Hepatocyte (in vitro differentiated cells): ENCODE results near the gene TMEM121. TPM values are rescaled to one million over a fixed set of nuclear protein-coding genes. Genes with fewer than 3 reads are reported as not detected.
"Not testable (repeated sequence)": the region's sequence is repeated elsewhere in the genome, so short reads cannot be mapped to it uniquely, and the experiment has no call there.

Experiments used
- DNase-seq: peaks from one replicate; pipeline ENCODE4 v3.0.0-alpha.2; 2016; ENCODE audit warnings: low spot score
- H2AFZ ChIP-seq: fragments of 200-600 bp; sonication (generic); 2 replicates; pipeline ENCODE4 v1.6.0; 2016; ENCODE audit warnings: antibody characterized with exemption, mild to moderate bottlenecking
- H3K27ac ChIP-seq: fragments of 200-600 bp; sonication (generic); 2 replicates; pipeline ENCODE4 v1.5.1; 2016; ENCODE audit warnings: mild to moderate bottlenecking
- H3K27me3 ChIP-seq: fragments of 200-600 bp; sonication (generic); 2 replicates; pipeline ENCODE4 v1.6.1; 2016
- H3K36me3 ChIP-seq: fragments of 200-600 bp; sonication (generic); replicated peaks from 2 replicates; pipeline ENCODE4 v1.5.1; 2016; ENCODE audit warnings: low read depth; ENCODE audit not compliant: insufficient read depth
- H3K4me1 ChIP-seq: fragments of 200-600 bp; sonication (generic); 2 replicates; pipeline ENCODE4 v1.5.1; 2016; ENCODE audit warnings: mild to moderate bottlenecking, moderate library complexity; ENCODE audit not compliant: insufficient read depth
- H3K4me2 ChIP-seq: fragments of 200-600 bp; sonication (generic); 2 replicates; pipeline ENCODE4 v1.6.0; 2016
- H3K4me3 ChIP-seq: fragments of 200-600 bp; sonication (generic); 2 replicates; pipeline ENCODE4 v1.5.1; 2016; ENCODE audit warnings: mild to moderate bottlenecking
- H3K79me2 ChIP-seq: fragments of 200-600 bp; sonication (generic); 2 replicates; pipeline ENCODE4 v1.6.0; 2017; ENCODE audit warnings: mild to moderate bottlenecking
- H3K9me2 ChIP-seq: fragments of 200-600 bp; sonication (generic); replicated peaks from 2 replicates; pipeline ENCODE4 v1.6.0; 2017; ENCODE audit warnings: mild to moderate bottlenecking; ENCODE audit not compliant: insufficient read depth
- H3K9me3 ChIP-seq: fragments of 200-600 bp; sonication (generic); 2 replicates; pipeline ENCODE4 v1.5.1; 2016; ENCODE audit warnings: low read depth, mild to moderate bottlenecking
- H4K20me1 ChIP-seq: fragments of 200-600 bp; sonication (generic); 2 replicates; pipeline ENCODE4 v1.6.0; 2016; ENCODE audit warnings: mild to moderate bottlenecking; ENCODE audit not compliant: insufficient read depth, poor library complexity, severe bottlenecking
- EZH2 ChIP-seq: fragments of 200-600 bp; sonication (generic); IDR thresholded peaks from 2 replicates; pipeline ENCODE4 v1.6.1; 2016; ENCODE audit warnings: antibody characterized with exemption, mild to moderate bottlenecking, borderline replicate concordance
- EZH2phosphoT487 ChIP-seq: fragments of 200-600 bp; sonication (generic); IDR thresholded peaks from one replicate; pipeline ENCODE4 v1.6.1; 2018; ENCODE audit warnings: antibody characterized with exemption, mild to moderate bottlenecking, low read depth, moderate library complexity; ENCODE audit not compliant: unreplicated experiment, severe bottlenecking
- WGBS: methylation state at CpG from one replicate; pipeline ENCODE4 v1.1.6; 2016; ENCODE audit warnings: low lambda C conversion rate; ENCODE audit errors: missing lambda C conversion rate; 5-methylcytosine and 5-hydroxymethylcytosine counted together
- polyA plus RNA-seq: library from polyadenylated mRNA; unstranded; fragments of >200 nt; fragmentation: Nextera tagmentation; extraction: Ambion mirVana; gene quantifications from 2 replicates; pipeline ENCODE4 v1.2.1, GENCODE V29; 2016
- total RNA-seq: library from RNA; depleted of rRNA; stranded (reverse); fragments of >200 nt; gene quantifications from 2 replicates; pipeline ENCODE4 v1.2.3, GENCODE V29; 2014
- TF ChIP-seq, protein P1 (sequence below): fragments of 200-600 bp; sonication (generic); IDR thresholded peaks from 2 replicates; pipeline ENCODE4 v1.5.1; 2016; ENCODE audit warnings: antibody characterized with exemption, mild to moderate bottlenecking; ENCODE audit not compliant: poor library complexity

Gene TMEM121
- total and polyA plus RNA-seq, 2 experiments from 2014 or later = 3.0 to 5.8 TPM

DNA sequence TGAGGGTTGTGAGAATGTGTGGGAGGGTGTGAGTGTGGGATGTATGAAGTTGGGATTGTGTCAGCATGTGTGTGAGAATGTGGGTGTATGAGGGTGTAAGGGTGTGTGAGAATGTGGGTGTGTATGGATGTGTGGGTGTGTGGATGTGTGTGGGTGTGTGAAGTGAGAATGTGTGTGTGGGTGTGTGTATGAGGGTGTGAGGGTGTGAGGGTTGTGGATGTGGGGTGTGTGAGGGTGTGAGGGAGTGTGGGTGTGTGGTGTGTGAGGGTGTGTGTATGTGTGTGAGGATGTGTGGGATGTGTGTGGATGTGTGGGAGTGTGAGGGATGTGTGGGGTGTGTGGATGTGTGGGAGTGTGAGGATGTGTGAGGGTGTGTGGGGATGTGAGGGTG, 37.0 kb downstream of the TMEM121 start:
- Histone ChIP-seq H2AFZ (no peak overlapping the region), H3K4me3 (no peak overlapping the region), H3K79me2 (no peaks in the 10 kb centered on the region), H3K9me2 (no peaks in the 10 kb centered on the region), H3K27me3 (no peaks in the 10 kb centered on the region), H3K27ac (no peak overlapping the region), H3K4me2 (no peak overlapping the region), H3K36me3 (no peaks in the 10 kb centered on the region), H3K9me3 (no peaks in the 10 kb centered on the region), H3K4me1 (no peaks in the 10 kb centered on the region), H4K20me1 (no peaks in the 10 kb centered on the region)
- TF ChIP-seq EZH2phosphoT487 (no peak), EZH2 (no peak)
- TF ChIP-seq, protein P1, sequence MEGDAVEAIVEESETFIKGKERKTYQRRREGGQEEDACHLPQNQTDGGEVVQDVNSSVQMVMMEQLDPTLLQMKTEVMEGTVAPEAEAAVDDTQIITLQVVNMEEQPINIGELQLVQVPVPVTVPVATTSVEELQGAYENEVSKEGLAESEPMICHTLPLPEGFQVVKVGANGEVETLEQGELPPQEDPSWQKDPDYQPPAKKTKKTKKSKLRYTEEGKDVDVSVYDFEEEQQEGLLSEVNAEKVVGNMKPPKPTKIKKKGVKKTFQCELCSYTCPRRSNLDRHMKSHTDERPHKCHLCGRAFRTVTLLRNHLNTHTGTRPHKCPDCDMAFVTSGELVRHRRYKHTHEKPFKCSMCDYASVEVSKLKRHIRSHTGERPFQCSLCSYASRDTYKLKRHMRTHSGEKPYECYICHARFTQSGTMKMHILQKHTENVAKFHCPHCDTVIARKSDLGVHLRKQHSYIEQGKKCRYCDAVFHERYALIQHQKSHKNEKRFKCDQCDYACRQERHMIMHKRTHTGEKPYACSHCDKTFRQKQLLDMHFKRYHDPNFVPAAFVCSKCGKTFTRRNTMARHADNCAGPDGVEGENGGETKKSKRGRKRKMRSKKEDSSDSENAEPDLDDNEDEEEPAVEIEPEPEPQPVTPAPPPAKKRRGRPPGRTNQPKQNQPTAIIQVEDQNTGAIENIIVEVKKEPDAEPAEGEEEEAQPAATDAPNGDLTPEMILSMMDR = no peak
- DNase-seq = no peak

DNA sequence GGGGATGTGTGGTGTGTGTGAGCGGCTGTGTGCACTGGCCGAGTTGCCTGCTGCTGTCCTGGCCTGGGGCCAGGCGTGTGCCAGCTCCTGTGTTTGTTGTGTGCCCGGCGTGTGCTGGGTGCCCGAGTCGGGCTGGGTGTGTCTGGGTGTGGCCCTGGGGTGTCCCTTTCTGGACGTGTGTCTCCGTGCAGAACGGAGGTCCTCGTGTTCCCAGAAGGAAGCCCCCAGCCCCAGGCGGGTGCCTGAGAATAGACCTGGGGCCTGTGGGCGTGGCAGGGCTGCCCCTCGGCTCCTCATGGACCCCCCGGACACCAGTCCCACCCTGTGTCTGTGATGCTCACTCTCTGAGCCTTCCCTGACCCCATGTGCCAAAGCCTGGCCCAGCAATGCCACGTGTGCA, 38.2 kb downstream of the TMEM121 start:
- H3K27me3 ChIP-seq, H3K9me3 ChIP-seq, H3K27ac ChIP-seq, H3K4me1 ChIP-seq, DNase-seq, H2AFZ ChIP-seq, H3K36me3 ChIP-seq, H3K9me2 ChIP-seq, H3K79me2 ChIP-seq, H3K4me2 ChIP-seq, H3K4me3 ChIP-seq, H4K20me1 ChIP-seq: not testable (repeated sequence)
- 77% methylated on average over 7 of the region's 16 CpGs for whole genome bisulfite sequencing

DNA sequence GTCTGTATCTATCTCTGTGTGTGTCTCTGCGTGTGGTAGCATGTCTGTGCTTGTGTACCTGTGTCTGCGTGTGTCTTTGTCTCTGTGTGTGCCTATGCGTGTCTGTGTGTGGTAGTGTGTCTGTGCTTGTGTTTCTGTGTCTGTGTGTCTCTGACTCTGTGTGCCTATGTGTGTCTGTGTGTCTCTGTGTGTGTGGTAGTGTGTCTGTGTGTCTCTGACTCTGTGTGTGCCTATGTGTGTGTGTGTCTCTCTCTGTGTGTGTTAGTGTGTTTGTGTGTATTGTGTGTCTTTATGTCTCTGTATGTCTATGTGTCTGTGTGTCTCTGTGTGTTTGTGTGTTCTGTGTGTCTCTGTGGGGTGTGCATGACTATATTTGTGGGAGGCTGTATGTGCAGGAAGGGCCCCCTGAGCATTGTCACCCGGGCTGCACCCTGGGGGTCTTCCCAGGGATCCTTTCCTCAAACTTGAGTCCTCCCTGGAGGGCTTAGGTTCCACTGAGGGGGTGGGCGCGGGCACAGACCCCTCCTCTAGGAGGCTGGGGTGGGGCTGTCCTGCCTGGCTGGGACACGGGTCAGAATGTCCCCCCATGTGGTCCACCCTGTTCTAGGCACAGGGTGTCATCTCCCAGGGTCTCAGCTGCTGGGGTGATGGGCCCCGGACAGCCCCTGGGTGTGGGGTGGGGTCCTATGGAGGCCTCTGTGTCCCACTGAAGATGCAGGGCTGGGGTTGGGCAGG, 39.0 kb downstream of the TMEM121 start:
- not testable (repeated sequence) for H3K27ac ChIP-seq, DNase-seq, H3K4me3 ChIP-seq, H3K4me2 ChIP-seq, H3K9me2 ChIP-seq, H4K20me1 ChIP-seq, H3K4me1 ChIP-seq, H2AFZ ChIP-seq, H3K79me2 ChIP-seq, H3K36me3 ChIP-seq, H3K9me3 ChIP-seq, H3K27me3 ChIP-seq
- WGBS = 72% methylated on average over 8 of the region's 8 CpGs

DNA sequence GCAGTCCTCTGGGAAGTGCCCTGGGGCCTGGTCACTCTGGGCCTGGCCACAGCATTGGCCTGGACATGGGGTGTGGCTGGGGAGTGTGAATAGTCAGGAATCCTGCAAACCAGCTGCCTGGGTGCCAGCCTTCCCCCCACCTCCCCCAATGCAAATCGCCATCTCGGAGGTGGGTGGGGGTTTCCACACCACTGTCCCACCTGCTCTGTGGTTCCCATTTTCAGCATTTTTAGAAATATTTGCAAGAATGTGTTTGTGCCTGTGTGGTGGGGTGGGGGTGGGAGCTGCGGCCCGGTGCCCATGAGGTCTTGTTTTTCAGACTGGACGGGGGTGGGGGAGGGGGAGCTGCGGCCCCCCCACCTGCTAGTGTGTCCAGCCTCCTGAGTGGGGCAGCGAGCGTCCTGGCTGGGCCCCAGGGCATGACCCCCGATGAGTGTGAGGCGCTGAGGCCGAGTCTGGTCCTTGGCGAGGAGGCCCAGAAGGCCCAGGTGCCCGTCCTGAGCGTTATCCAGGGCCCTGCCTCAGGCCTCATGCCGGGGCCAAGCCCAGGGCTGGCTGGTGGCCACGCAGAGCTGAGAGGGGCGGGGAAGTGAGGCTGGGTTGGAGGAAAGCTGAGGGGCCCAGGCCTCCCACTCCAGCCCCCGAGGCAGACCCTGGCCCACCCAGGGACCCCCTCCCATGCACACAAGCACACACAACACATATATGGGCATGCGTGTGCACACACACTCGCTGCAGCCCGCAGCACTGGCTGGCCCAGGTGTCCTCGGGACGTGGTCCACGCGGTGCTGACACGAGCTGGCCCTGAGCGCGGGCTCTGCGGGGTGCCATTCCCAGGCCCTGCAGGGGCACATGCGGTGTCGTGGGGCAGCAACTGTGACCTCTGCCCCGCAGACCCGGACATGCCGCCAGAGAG, 40.1 kb downstream of the TMEM121 start:
- not testable (repeated sequence) for H2AFZ ChIP-seq, DNase-seq, H3K4me2 ChIP-seq, H3K27ac ChIP-seq, H3K4me1 ChIP-seq, H3K9me2 ChIP-seq, H4K20me1 ChIP-seq, H3K4me3 ChIP-seq, H3K27me3 ChIP-seq, H3K9me3 ChIP-seq, H3K79me2 ChIP-seq, H3K36me3 ChIP-seq
- WGBS = 98% methylated on average over 16 of the region's 34 CpGs

DNA sequence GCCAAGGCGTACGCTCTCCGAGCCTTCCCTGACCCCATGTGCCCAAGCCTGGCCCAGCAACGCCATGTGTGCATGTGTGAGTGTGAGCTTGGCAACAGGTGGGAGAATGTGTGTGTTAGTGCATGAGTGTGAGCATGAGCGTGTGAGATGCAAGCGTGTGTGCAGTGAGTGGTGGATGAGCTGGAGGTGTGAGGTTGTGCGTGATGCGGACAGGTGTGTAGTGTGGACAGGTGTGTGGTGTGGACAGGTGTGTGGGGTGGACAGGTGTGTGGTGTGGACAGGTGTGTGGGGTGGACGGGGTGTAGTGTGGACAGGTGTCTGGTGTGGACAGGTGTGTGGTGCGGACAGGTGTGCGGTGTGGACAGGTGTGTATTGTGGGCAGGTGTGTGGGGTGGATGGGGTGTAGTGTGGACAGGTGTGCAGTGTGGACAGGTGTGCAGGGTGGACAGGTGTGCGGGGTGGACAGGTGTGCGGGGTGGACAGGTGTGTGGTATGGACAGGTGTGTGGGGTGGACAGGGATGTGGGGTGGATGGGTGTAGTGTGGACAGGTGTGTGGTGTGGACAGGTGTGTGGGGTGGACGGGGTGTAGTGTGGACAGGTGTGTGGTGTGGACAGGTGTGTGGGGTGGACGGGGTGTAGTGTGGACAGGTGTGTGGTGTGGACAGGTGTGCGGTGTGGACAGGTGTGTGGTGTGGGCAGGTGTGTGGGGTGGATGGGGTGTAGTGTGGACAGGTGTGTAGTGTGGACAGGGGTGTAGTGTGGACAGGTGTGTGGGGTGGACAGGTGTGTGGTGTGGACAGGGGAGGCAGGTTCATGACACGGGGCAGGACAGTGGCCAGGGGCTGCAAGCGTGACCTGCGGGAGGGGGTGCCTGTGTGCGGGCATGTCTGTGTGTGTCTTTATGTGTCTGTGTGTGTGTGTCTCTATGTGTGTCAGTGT, 41.1 kb downstream of the TMEM121 start:
- DNase-seq, H3K4me3 ChIP-seq, H3K79me2 ChIP-seq, H3K9me3 ChIP-seq, H3K27me3 ChIP-seq, H3K4me1 ChIP-seq, H3K27ac ChIP-seq, H3K36me3 ChIP-seq, H3K4me2 ChIP-seq, H3K9me2 ChIP-seq, H2AFZ ChIP-seq, H4K20me1 ChIP-seq: not testable (repeated sequence)
- 93% methylated on average over 15 of the region's 20 CpGs for WGBS

DNA sequence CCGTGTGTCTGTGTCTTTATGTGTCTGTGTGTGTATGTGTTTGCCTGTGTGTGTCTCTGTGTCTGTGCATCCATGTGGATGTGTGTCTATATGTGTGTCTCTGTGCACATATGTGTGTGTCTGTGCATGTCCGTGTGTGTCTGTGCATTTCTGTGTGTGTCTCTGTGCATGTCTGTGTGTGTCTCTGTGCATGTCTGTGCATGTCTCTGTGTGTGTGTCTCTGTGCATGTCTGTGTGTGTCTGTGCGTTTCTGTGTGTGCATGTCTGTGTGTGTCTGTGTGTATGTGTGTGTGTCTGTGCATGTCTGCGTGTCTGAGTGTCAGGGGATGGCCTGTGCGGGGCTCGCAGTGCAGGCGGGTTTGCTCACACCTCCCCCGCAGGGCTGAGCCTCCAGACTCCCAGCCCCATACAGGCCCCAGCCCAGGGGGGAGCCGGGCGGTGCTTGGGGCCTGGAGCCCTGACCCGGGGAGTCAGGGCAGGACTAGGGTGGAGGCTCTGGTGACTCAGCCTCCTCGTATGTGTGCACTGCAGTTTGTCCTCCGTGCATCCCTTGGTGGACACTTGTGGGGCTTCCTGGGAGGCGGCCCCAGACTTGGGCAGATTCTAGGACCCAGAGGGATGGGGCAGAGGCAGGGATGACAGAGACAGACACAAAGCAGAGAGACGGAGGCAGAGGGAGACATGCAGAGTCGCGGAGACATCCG, 41.9 kb downstream of the TMEM121 start:
- H3K4me3 ChIP-seq, H3K27me3 ChIP-seq: not testable (repeated sequence)

More for the DNA sequence above, 41.9 kb downstream of the TMEM121 start:
- not testable (repeated sequence) for H3K79me2 ChIP-seq, DNase-seq, H3K9me3 ChIP-seq, H3K4me1 ChIP-seq, H4K20me1 ChIP-seq, H3K4me2 ChIP-seq, H2AFZ ChIP-seq, H3K9me2 ChIP-seq, H3K27ac ChIP-seq, H3K36me3 ChIP-seq
- 90% methylated on average over 8 of the region's 18 CpGs for WGBS
